PC-3 (cell line): ENCODE data around the gene ZNF100.

Experiments used
- EZH2 ChIP-seq: fragments of 300-600 bp; sonication (generic); IDR thresholded peaks from one replicate; pipeline ENCODE4 v1.6.1; 2017; ENCODE audit warnings: antibody characterized with exemption, mild to moderate bottlenecking, low read length; ENCODE audit not compliant: unreplicated experiment
- EZH2phosphoT487 ChIP-seq: fragments of 300-600 bp; sonication (generic); IDR thresholded peaks from 2 replicates; pipeline ENCODE4 v1.6.1; 2018; ENCODE audit warnings: mild to moderate bottlenecking, antibody characterized with exemption, low read length, borderline replicate concordance
- TF ChIP-seq, protein P1 (sequence below): fragments of 300-600 bp; sonication (generic); conservative IDR thresholded peaks from 2 replicates; pipeline ENCODE4 v1.5.1; 2017; ENCODE audit warnings: antibody characterized with exemption, low read depth, mild to moderate bottlenecking, low read length

DNA sequence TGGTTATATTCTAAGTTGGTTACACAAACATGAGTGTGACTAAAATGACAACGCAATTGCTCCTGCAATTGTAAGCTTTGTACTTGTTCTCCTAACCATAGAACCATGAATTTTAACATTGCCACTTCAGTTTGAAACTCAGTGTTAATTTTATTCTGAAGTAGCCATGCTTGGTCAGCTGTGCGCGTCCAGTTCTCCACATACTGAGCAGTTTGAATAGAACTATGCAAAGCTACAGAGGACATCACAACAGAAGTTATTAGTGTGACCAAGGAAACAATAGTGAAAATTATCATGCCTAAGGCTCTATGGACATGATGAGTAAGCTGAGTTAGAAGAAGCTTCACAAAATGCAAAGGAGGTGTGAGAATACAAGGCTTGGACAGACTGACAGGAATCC, 19.6 kb upstream of the ZNF100 start:
- TF ChIP-seq, protein P1, sequence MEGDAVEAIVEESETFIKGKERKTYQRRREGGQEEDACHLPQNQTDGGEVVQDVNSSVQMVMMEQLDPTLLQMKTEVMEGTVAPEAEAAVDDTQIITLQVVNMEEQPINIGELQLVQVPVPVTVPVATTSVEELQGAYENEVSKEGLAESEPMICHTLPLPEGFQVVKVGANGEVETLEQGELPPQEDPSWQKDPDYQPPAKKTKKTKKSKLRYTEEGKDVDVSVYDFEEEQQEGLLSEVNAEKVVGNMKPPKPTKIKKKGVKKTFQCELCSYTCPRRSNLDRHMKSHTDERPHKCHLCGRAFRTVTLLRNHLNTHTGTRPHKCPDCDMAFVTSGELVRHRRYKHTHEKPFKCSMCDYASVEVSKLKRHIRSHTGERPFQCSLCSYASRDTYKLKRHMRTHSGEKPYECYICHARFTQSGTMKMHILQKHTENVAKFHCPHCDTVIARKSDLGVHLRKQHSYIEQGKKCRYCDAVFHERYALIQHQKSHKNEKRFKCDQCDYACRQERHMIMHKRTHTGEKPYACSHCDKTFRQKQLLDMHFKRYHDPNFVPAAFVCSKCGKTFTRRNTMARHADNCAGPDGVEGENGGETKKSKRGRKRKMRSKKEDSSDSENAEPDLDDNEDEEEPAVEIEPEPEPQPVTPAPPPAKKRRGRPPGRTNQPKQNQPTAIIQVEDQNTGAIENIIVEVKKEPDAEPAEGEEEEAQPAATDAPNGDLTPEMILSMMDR: no peak
- TF ChIP-seq EZH2: no peak
- TF ChIP-seq EZH2phosphoT487: no peak
